ENCODE measurements around the gene MMP2.

MMP2 gene

DNA sequence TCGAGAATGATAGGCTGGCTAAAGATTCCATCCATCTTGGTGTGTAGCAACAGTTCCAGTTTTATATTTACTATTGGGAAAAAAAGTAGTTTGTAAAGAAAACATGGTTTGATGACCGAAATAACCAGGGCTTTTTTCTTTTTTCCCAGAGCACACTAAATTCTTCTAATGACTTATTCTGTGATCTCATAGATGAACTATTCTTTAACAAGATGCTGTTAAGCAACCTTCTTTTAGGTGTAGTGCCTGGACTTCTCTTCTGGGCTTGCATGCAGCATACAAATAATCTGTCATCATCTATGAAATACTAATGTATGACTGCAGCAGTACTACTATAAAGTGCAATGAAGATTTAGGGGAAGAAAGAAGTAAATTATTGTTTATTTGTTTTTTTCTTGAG, 76.4 kb downstream of the MMP2 start:
- H3K27ac ChIP-seq (replicated peaks; ENCODE audit: low read length), result no peak overlapping the region
- no peak overlapping the region for H2BK5ac ChIP-seq (ENCODE audit: low read length)
- H3K9me3 ChIP-seq (replicated peaks in 1 of 2; ENCODE audit: control insufficient read depth in 2 of 2, insufficient read depth in 1 of 2, low read depth in 1 of 2, low read length in 2 of 2), result peaks cover 0 to 8% of the 10 kb centered on the region in 2 donors
- H2AK5ac ChIP-seq (ENCODE audit: low read depth, low read length), result no peak overlapping the region
- H3K36me3 ChIP-seq (replicated peaks in 1 of 2; ENCODE audit: control insufficient read depth in 2 of 2, insufficient read depth in 2 of 2, low read length in 2 of 2), result no peaks in the 10 kb centered on the region
- H2BK15ac ChIP-seq (ENCODE audit: low read length), result no peak overlapping the region
- H3K27me3 ChIP-seq (ENCODE audit: control insufficient read depth in 3 of 3, insufficient read depth in 3 of 3, low read depth in 1 of 3, low read length in 3 of 3), result no peaks in the 10 kb centered on the region
- no peak overlapping the region for H3K18ac ChIP-seq (ENCODE audit: low read length)
- no peak overlapping the region for H2AFZ ChIP-seq (ENCODE audit: low read length)
- no peak overlapping the region for H3K9ac ChIP-seq (ENCODE audit: low read depth, low read length, poor library complexity)
- no peak overlapping the region for H4K91ac ChIP-seq (ENCODE audit: low read depth, low read length, poor library complexity)
- H3K4me3 ChIP-seq (ENCODE audit: low read length in 2 of 2), result no peak overlapping the region
- no peak overlapping the region for H3K4ac ChIP-seq (ENCODE audit: low read length)
- no peak overlapping the region for H3K4me2 ChIP-seq (ENCODE audit: insufficient read depth, low read length, poor library complexity, severe bottlenecking)
- no peaks in the 10 kb centered on the region for H3K4me1 ChIP-seq (ENCODE audit: control insufficient read depth in 2 of 2, insufficient read depth in 1 of 2, low read depth in 1 of 2, low read length in 2 of 2)
- H2BK120ac ChIP-seq (ENCODE audit: low read depth, low read length), result no peak overlapping the region
- no peaks in the 10 kb centered on the region for H3K79me1 ChIP-seq (ENCODE audit: low read depth, low read length)
- H2BK12ac ChIP-seq (ENCODE audit: low read length), result no peak overlapping the region
- no peak overlapping the region for H3K14ac ChIP-seq (ENCODE audit: low read length)
- DNase-seq (ENCODE audit: low spot score), result no peak
- no CpG with 5 or more reads among the region's 2 CpGs for WGBS, 2 donors (ENCODE audit: extremely low coverage in 2 of 2, insufficient read length in 2 of 2, insufficient replicate concordance in 1 of 2)
- no peak overlapping the region for H3K23ac ChIP-seq (ENCODE audit: low read depth, low read length, poor library complexity)
- H4K8ac ChIP-seq (ENCODE audit: low read depth, low read length), result no peak overlapping the region
